Activated T-cell treated with anti-CD3 and anti-CD28 coated beads for 48 hours (primary cell): ENCODE data around the gene HAND1.
A peak's percentile ranks its signal among the peaks of the same experiment; 100 is the strongest.

Source experiments
- DNase-seq: peaks from one replicate; pipeline ENCODE4 v3.0.0-alpha.2; 2020; ENCODE audit warnings: low read depth

HAND1 gene

GRCh38 chr5:154455585-154455984 lies 22.4 kb downstream of the HAND1 start:
- DNase-seq, result no peak

DNA sequence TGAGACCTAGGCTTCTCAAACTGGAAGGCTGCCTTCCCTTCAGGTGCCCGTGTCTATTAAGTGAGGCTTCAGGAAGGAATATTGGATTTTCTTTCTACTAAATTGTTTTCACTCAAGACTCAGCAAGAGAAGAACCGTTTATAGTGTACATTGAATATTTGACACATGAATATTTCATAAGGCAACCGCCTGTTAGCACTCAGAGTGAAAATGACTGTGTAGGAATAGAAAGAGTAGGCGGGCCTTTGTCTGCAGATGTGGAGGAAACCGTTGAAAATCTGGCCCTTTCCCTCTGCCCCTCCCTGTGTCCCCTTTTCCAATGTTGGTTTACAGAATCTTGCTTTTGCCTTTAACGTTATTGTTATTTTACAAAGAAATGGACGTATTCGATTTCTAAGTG lies 26.1 kb downstream of the HAND1 start:
- DNase-seq, result no peak

DNA sequence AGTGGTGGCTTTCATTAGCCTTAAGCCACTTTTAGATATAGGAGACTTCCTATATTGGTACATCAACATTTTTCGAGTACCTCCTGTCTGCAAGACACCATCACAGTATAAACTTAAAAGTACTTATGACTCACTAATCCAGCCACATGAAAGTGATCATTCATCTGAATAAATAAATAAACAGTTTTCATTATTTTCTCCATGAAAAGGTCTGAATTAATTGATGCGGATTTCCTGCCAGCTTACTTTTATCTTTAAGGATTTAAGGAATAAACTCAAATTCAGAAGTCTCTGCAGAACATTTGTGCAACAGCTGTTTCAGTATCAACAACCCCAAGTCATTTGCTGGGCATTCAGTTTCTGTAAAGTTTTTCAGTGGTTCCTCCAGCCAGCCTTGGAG lies 28.2 kb downstream of the HAND1 start:
- no peak for DNase-seq

GRCh38 chr5:154447089-154447725 lies 30.8 kb downstream of the HAND1 start:
- DNase-seq, result no peak

DNA sequence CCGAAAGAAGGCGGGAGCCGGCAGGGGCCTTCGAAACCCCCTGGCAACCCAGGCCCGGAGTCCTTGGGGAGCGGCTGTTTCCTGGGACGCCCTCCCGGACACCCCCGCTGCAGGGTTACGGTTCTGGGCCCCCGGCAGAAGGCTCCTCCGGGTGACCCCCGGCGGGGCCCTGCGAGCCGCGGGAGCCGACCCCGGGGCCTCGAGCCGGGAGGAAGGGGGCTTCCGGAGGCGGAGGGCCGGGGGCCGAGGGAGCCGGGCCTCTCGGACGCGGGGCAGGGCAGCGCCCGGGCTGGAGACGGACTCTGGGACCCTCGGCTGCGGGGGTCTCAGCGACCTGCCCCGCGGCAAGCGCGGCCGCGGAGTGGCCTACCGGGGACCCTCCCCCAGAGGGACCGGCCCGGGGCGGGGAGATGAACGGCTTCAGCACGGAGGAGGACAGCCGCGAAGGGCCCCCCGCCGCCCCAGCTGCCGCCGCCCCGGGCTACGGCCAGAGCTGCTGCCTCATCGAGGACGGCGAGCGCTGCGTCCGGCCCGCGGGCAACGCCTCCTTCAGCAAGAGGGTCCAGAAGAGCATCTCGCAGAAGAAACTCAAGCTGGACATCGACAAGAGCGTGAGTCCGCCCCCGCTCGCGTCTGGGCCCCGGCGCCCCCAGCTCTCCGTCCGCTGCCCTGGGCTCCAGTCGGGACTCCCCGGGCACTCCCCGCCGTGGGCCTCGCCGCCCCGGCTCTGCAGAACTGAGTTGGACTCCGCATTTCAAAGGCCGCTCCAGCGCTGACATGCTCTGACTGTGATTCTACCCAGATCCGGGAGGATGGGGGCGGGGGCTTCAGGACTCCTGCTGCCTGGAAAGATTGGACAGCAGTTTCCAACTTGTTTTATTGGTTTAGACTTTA lies 31.6 kb downstream of the HAND1 start:
- peak; percentile 25 for DNase-seq

GRCh38 chr5:154445422-154446194 lies 32.4 kb downstream of the HAND1 start, which contains the start of gene SAP30L:
Gene SAP30L, plus strand, starts transcription at chr5:154445997. Its CDS starts 608 bp downstream, at chr5:154446605.
- peak; percentile 97 for DNase-seq

DNA sequence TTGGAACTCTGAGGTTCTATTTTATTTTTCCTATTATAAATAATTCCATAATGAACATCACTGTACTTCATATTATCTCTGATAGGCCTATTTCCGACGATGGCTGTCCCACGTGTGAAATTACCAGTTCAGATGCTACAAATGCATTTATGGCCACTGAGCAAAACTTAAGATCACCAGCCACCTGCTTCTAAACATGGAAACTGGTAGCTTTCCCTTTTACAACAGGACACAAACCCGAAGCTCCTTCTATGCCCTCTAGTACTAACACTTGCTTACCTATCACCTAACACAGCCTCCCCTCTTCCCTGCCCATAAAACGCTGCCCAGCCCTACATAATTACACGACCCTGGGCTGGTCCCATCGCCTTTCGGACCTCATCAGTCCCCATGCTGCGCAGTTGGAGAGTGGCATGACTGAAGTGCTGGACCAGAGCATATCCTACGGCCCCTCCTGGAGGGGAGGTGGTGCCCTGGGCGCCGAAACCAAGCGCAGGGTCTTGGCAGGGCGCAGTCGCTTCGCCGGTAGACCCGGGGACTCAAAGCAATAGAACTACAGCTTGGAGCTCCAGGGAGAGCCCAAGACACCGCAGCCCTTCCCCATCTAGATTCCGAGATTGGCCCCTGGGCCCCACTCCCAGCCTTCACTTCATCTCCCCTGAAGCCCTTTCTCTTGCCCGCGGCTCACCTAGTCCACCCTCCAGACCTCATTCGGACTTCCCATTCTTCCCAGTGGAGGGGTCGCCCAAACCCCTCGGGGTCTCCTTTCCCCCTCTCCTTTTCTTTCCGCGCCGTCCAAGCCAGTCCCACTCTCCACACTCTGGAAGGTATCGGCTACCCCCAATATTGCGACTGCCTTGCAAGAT lies 33.2 kb downstream of the HAND1 start:
- DNase-seq, result peak; percentile 6

DNA sequence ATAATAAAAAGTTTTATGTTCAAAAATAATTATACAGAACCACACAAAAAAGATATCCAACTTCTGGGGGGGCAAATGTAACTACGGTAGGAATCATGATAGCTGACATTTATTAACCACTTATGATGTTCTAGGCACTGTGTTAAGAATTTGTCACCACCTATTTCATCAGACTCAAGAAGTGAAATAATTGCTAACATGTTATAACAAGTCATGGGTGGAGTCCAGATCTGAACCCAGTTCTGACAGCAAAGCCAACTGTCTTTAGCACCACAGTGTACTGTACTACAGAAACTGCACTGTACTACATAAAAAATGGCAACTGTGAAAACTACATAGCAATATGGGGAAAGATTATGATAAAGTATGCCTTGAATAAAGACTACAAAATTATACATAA lies 35.2 kb downstream of the HAND1 start:
- no peak for DNase-seq

GRCh38 chr5:154440540-154440939 lies 37.5 kb downstream of the HAND1 start:
- DNase-seq, result no peak

DNA sequence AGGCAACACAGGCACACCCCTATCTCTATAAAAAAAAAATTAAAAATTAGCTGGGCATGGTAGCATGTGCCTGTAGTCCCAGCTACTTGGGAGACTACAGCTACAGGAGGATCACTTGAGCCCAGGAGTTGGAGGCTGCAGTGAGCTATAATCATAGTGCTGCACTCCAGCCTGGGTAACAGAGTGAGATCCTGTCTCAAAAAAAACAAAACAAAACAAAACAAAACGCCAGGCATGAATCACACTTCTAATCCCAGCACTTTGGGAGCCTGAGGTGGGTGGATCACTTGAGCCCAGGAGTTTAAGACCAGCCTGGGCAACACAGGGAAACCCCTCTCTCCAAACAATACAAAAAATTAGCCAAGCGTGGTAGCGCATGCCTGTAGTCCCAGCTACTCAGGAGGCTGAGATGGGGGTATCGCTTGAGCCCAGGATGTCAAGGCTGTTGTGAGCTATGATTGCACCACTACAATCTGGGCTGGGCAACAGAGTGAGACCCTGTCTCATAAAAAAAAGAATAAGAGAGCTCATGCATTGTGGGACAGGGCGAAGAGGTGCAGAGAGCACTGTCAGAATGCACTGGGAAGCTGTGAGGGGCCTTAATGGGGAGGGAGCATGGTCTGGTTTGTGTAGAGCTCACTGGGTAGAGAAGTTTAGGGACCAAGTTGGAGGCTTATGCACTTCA lies 40.6 kb downstream of the HAND1 start:
- no peak for DNase-seq

- no peak for DNase-seq
Observed at GRCh38 chr5:154435226-154435625, 42.8 kb downstream of the HAND1 start.

GRCh38 chr5:154430961-154431630 lies 46.9 kb downstream of the HAND1 start:
- no peak for DNase-seq

- no peak for DNase-seq
Observed at GRCh38 chr5:154430466-154430865, 47.6 kb downstream of the HAND1 start.

DNA sequence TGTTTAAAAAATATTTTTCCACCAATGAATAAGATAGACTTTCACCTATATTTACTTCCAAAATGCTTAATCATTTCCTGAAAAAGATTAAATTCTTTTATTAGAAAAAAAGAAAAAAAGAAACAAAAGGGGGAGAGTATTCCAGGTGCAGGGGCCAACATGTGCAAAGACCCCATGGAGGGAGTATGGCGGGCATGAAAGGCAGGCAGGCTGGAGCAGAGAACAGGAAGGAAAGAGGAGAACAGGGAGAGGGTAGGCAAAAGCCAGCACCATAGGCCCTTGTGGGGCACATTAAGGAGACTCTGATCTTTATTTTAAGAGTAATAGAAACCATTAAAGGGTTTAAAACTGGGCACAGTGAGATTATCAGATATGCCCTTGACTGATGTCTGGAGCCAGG lies 48.7 kb downstream of the HAND1 start:
- no peak for DNase-seq

DNA sequence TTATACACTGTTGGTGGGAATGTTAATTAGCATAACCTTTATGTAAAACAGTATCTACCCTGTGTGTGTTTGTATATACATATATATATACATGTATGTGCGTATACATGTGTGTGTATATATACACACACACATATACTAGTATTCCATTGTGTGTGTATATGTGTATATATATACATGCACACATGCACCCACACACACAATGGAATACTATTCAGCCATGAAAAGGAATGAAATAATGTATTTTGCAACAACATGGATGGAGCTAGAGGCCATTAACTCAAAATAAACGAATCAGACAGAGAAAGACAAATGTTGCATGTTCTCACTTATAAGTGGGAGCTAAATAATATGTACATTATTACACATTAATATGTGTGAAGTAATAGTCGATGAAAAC lies 49.8 kb downstream of the HAND1 start:
- no peak for DNase-seq
